GM19193 (cell line): ENCODE results near the gene DOCK3.

Source experiments
- POLR2A ChIP-seq: IDR thresholded peaks from 4 replicates; pipeline ENCODE4 v1.6.1; 2011; ENCODE audit not compliant: insufficient read depth, insufficient read length; ENCODE audit errors: extremely low read depth

Gene DOCK3

DNA sequence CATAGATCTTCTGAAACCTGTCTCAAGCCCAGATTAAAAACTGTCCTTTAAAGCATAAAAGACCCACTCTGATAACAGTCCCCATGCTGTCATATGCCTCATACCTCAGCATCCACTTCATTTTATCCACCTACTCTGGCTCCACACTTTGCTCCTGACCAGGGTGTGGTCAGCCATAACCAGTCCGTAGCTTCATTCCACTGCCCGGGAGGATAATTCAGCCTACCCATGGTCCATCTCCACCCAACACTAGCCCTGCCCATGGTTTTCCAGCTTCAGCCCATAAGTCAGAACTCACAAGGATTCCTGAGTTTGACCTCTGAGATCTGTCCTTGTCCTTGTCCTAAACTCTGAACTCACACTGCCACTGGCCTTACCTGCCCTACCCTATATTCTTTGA is 448.2 kb downstream of the DOCK3 start:
- no peak for TF ChIP-seq POLR2A

DNA sequence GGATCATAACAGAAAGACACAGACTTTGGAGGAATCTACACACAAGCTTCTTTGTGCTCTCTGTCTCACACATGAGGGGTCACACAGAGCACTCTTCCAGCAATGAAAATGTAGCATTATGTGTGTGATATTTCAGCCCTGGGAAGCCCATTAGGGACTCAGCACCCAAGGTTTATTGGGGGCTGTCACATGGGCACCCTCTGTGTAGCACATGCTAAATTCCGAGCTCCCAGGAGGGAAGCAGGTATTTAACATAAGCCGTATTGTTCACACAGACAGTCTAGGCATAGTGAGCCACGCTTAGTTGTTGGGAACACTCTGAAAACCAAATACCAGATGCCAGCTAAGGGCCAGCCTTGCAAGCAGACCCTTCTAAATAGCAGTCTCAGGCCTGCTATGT is 448.8 kb downstream of the DOCK3 start:
- no peak for TF ChIP-seq POLR2A

- TF ChIP-seq POLR2A, result no peak
These were observed 463.0 kb downstream of the DOCK3 start for GRCh38 chr3:51137715-51138114.

- TF ChIP-seq POLR2A, result no peak
These were observed 464.9 kb downstream of the DOCK3 start for GRCh38 chr3:51139616-51140015.

DNA sequence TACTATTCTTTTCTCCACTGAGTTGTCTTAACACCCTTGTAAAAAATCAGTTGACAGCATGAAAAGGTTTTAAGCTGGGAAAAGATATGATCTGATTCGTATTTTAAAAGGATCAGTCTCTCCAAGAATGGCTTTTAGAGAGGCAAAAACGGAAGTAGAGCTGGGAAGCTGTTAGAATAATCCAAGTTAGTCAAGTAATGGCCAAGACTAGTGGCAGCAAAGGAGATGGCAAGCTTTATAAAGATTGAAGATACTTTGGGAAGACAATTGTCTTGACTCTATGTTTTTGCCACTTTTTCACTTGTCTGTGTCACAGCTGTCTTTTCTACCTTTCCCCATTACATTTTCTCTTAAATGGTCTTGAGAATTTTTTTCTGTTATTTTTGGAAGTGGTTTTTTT is 466.8 kb downstream of the DOCK3 start:
- TF ChIP-seq POLR2A, result no peak

DNA sequence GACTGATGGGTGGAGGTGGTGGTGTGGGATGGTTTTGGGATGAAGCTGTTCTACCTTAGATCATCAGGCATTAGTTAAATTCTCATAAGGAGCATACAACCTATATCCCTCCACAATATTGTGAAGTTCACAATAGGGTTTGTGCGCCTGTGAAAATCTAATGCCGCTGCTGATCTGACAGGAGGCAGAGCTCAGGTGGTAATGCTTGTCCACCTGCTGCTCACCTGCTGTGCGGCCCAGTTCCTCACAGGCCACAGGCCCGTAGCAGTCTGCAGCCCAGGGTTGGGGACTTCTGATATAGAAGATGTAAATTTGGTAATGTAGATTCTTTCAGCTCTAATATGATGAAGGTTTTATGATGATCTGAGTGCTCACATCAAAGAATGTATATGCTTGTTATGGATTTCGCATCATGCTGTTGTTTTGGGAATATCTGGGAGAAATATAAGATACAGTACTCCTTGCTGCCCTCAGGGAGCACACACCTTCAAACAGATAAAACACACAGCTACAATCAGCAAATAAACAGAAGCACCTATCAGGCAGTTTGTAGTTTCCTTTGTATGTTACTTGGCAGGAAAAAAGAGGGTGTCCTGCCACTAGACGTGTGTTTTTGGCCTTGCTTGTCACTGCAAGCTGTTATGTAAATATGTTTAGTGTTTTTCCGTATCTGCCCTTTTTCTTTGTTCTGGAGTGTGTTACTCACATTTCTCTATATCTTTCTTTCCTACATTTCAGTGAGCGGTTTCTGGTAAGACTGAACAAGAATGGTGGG is 471.3 kb downstream of the DOCK3 start:
- no peak for TF ChIP-seq POLR2A

DNA sequence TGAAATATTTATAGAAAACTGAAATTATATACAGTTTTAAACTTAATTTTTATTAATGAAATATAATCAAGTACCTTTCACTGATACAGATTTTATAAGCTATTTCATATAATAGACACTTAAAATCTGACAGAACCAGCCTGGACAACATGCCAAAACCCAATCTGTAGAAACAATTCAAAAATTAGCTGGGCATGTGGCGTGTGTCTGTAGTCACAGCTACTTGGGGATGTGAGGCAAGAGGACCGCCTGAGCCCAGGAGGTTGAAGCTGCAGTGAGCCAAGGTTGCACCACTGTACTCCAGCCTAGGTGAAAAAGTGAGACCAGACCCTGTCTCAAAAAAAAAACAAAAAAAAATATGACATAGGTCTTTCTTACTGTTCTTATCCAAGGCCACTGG is 472.1 kb downstream of the DOCK3 start:
- TF ChIP-seq POLR2A, result no peak

DNA sequence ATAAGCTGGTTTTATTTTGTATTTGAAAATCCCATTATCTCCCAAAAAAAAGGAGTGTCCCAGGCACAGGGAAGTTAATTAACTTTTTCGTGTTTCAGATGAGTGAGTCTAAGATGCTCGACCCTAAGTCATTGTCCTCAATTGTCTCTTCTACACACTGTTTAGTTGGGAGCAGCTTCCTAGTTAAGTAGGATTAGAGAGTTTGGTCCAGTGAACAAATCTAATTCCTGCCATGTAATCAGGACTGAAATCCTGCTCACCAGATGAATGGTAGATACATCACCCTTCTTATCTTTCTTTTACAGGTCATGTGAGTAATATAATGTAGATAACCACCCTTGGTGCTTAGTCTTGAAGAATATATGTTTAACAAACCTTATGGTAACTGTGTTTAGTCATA is 481.4 kb downstream of the DOCK3 start:
- no peak for TF ChIP-seq POLR2A

DNA sequence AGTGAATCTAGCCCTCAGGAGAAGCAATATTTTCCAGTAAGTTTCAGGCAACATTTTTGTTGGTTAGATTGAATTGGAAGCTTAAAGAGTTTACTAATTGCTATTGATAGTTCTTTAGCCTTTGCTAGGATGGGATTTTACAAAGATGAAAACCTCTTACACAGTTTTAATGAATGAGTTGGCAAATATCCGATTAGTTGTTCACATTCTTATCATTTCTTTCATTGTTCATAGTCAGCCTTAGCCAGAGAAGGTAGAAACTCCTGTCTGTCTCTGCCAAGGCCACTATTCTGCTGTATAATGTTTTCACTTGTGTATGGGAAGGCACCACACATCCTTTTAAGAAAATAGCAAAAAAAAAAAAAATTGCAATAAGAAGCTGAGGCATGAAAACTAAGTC is 488.3 kb downstream of the DOCK3 start:
- no peak for TF ChIP-seq POLR2A

- no peak for TF ChIP-seq POLR2A
These were observed 499.0 kb downstream of the DOCK3 start for GRCh38 chr3:51173518-51174271.

DNA sequence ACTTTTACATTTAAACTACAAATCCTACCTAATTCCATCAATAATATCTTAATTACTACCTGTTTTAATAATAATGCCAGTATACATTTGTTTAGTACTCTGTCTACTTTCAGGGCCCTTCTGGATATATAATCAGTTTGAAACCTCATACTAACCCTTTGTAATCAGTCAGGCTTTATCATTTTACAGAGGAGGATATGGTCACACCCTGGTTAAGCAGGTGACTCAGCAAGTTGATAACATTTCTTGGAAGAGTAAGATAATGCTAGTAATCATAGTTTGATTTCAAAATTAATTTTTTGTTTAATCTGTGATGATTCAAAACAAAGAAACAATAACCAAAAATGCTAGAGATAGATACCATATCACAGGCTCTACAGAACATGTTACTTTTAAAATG is 502.2 kb downstream of the DOCK3 start:
- TF ChIP-seq POLR2A, result no peak

DNA sequence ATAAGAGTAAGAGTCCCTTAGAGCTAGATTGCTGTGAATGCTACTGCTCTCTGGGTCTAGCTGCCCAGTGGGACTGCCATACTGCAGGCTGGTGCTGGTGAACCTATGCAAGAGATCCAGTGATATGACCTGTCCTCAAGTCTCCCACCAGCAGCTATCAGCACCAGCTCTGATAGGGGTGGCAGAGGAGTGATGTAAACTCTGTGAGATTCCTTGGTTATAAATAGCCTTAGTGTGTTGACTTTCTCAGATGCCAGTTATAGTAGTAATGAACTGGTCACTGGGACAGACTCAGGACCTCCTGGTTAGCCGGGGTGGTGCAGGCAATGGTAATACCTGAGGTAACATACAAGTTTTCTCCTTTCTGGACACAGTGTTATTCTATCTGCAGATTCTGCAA is 515.5 kb downstream of the DOCK3 start:
- TF ChIP-seq POLR2A, result no peak

DNA sequence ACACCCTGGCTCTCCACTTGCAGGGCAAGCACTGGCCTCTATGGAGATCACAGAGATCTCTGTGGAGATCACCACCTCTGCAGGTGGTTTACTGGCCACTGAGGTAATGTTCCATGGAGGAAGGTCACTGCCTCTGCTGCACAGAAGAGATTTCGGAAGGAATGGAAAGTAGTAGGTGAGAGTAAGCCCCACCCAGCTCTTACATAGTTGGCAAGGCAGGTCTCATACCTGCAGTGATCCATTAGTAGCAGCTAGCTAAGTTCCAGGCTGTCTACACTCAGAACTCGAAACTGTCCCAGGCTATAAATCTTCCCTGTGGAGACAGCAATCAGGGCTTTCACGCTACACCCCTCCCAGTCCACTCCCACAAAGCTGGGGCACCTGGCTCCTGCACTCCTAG is 516.1 kb downstream of the DOCK3 start:
- no peak for TF ChIP-seq POLR2A

DNA sequence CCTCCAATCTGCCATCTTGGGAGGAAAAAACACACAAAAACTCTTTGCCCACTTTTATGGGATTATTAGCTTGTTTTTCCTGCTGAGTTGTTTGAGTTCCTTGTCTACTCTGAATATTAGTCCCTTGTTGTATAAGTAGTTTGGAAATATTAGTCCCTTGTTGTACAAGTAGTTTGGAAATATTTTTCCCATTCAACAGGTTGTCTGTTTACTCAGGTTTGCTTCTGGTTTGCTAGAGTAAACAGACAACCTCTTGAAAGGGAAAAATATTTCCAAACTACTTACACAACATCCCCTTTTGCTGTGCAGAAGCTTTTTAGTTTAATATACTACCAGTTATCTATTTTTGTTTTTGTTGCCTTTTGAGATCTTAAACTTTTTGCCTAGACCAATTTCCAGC is 517.0 kb downstream of the DOCK3 start:
- no peak for TF ChIP-seq POLR2A

DNA sequence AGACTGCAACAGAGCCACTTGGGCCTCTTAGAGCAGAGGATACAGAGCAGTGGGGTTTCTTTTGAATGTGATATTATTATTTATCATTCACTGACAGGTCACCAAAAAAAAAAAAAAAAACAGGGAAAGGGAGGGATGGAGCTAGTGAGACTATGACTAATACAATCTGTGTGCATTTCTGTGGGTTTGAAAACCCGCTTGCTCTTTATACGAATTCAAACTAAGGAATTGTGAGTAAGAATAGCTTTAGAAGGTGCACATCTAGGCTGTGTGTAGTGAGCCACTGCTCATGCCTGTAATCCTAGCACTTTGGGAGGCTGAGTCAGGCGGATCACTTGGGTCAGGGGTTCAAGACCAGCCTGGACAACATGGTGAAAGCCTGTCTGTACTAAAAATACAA is 523.8 kb downstream of the DOCK3 start:
- TF ChIP-seq POLR2A, result no peak

DNA sequence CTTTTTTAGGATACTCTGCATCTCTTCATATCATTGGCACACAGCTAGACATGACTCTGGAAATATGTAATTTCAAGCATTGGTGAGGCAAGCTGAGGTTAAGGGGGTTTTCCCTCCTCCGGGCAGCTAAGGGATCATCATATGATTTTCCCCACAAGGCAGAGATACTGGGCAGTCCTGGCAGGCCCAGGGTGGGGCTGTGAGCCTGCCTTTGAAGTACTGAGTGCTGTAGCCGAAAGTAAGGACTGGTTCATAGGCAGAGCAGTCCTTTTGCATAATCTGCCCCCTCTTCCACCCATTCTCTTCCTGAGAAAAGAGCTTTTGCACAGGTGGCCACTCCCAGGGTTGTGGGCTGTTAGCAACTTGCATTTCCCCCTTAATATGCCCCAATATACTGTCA is 541.6 kb downstream of the DOCK3 start:
- TF ChIP-seq POLR2A, result no peak
